WERI-Rb-1 (cell line): Measurements from ENCODE around the gene COL15A1.
A peak's percentile ranks its signal among the peaks of the same experiment; 100 is the strongest.

Experiments
- DNase-seq: peaks from one replicate; pipeline ENCODE4 v3.0.0-alpha.2; 2020
- H3K27ac ChIP-seq: fragments of 250-450 bp; sonication (Bioruptor Pico); 2 replicates; pipeline ENCODE4 v1.5.1; 2020; ENCODE audit warnings: mild to moderate bottlenecking, moderate library complexity
- H3K27me3 ChIP-seq: fragments of 250-450 bp; sonication (Bioruptor Pico); 2 replicates; pipeline ENCODE4 v1.5.1; 2021; ENCODE audit warnings: mild to moderate bottlenecking, low read depth, moderate library complexity; ENCODE audit not compliant: insufficient read depth, severe bottlenecking
- H3K36me3 ChIP-seq: fragments of 250-450 bp; sonication (Bioruptor Pico); 2 replicates; pipeline ENCODE4 v1.5.1; 2020; ENCODE audit warnings: mild to moderate bottlenecking, moderate library complexity
- H3K4me3 ChIP-seq: 2 replicates; pipeline ENCODE4 v1.5.1; 2011; ENCODE audit warnings: low read depth, mild to moderate bottlenecking, control low read depth, low read length
- H3K9me3 ChIP-seq: fragments of 250-450 bp; sonication (Bioruptor Pico); 2 replicates; pipeline ENCODE4 v1.5.1; 2021; ENCODE audit warnings: mild to moderate bottlenecking, moderate library complexity; ENCODE audit not compliant: severe bottlenecking
- CTCF ChIP-seq: IDR thresholded peaks from 2 replicates; pipeline ENCODE4 v1.5.1; 2011; ENCODE audit warnings: low read depth, mild to moderate bottlenecking, control low read depth, inconsistent platforms, low read length

Gene COL15A1

GRCh38 chr9:98924946-98925820, 18.5 kb upstream of the COL15A1 start:
- DNase-seq: no peak
- Histone ChIP-seq H3K27me3 (no peaks in the 10 kb centered on the region), H3K9me3 (no peaks in the 10 kb centered on the region), H3K36me3 (no peaks in the 10 kb centered on the region), H3K27ac (no peak overlapping the region), H3K4me3 (no peak overlapping the region)
- TF ChIP-seq CTCF: no peak

GRCh38 chr9:98925956-98926355, 17.8 kb upstream of the COL15A1 start:
- no peak for DNase-seq
- H3K27me3 ChIP-seq: no peaks in the 10 kb centered on the region
- H3K4me3 ChIP-seq: no peak overlapping the region
- no peaks in the 10 kb centered on the region for H3K36me3 ChIP-seq
- H3K27ac ChIP-seq: no peak overlapping the region
- no peak for TF ChIP-seq CTCF
- H3K9me3 ChIP-seq: no peaks in the 10 kb centered on the region

- no peaks in the 10 kb centered on the region for H3K36me3 ChIP-seq
- no peaks in the 10 kb centered on the region for H3K27me3 ChIP-seq
- TF ChIP-seq CTCF: no peak
- no peak overlapping the region for H3K4me3 ChIP-seq
- no peak overlapping the region for H3K27ac ChIP-seq
- no peaks in the 10 kb centered on the region for H3K9me3 ChIP-seq
- no peak for DNase-seq
Observed at GRCh38 chr9:98927724-98928123, 16.0 kb upstream of the COL15A1 start.

GRCh38 chr9:98929071-98929470, 14.6 kb upstream of the COL15A1 start:
- no peak for DNase-seq
- Histone ChIP-seq H3K36me3 (no peaks in the 10 kb centered on the region), H3K9me3 (no peaks in the 10 kb centered on the region), H3K27ac (no peak overlapping the region), H3K4me3 (no peak overlapping the region), H3K27me3 (no peaks in the 10 kb centered on the region)
- TF ChIP-seq CTCF: no peak

GRCh38 chr9:98929895-98930341, 13.8 kb upstream of the COL15A1 start:
- no peaks in the 10 kb centered on the region for H3K9me3 ChIP-seq
- no peaks in the 10 kb centered on the region for H3K27me3 ChIP-seq
- no peak overlapping the region for H3K27ac ChIP-seq
- TF ChIP-seq CTCF: no peak
- peak; percentile 2 for DNase-seq
- H3K4me3 ChIP-seq: no peak overlapping the region
- no peaks in the 10 kb centered on the region for H3K36me3 ChIP-seq
